Nephron (organoid): Measurements from ENCODE around the gene TPPP2.
"Not testable (repeated sequence)": the region's sequence is repeated elsewhere in the genome, so short reads cannot be mapped to it uniquely, and the experiment has no call there.

Source experiments
- H3K27ac Mint-ChIP-seq, 3 experiments: 2 replicates each; pipeline ENCODE4 v1.8.0; 2020; ENCODE audit warnings: mixed read lengths in 3 of 3, mild to moderate bottlenecking in 2 of 3, moderate library complexity in 1 of 3
- H3K27me3 Mint-ChIP-seq: 2 replicates; pipeline ENCODE4 v1.8.0; 2021; ENCODE audit warnings: low read depth, mild to moderate bottlenecking, moderate library complexity, mixed read lengths
- H3K36me3 Mint-ChIP-seq: 2 replicates; pipeline ENCODE4 v1.8.0; 2020; ENCODE audit warnings: low read depth, mixed read lengths
- H3K4me1 Mint-ChIP-seq: 2 replicates; pipeline ENCODE4 v1.8.0; 2020; ENCODE audit warnings: mixed read lengths
- H3K4me3 Mint-ChIP-seq, 3 experiments: 2 replicates each; pipeline ENCODE4 v1.8.0; 2020; ENCODE audit warnings: mild to moderate bottlenecking in 3 of 3, mixed read lengths in 3 of 3, moderate library complexity in 2 of 3
- H3K9me3 Mint-ChIP-seq: 2 replicates; pipeline ENCODE4 v1.8.0; 2020; ENCODE audit warnings: mixed read lengths
- TF ChIP-seq, protein P1 (sequence below), 3 experiments: fragments of 200-600 bp; sonication (generic); IDR thresholded peaks; one replicate each; pipeline ENCODE4 v1.5.0; 2021; ENCODE audit warnings: antibody characterized with exemption in 3 of 3; ENCODE audit not compliant: unreplicated experiment in 3 of 3

Gene TPPP2

GRCh38 chr14:21037156-21037555 lies 7.1 kb downstream of the TPPP2 start:
- H3K27me3 Mint-ChIP-seq: no peaks in the 10 kb centered on the region
- no peaks in the 10 kb centered on the region for H3K36me3 Mint-ChIP-seq
- TF ChIP-seq, protein P1, sequence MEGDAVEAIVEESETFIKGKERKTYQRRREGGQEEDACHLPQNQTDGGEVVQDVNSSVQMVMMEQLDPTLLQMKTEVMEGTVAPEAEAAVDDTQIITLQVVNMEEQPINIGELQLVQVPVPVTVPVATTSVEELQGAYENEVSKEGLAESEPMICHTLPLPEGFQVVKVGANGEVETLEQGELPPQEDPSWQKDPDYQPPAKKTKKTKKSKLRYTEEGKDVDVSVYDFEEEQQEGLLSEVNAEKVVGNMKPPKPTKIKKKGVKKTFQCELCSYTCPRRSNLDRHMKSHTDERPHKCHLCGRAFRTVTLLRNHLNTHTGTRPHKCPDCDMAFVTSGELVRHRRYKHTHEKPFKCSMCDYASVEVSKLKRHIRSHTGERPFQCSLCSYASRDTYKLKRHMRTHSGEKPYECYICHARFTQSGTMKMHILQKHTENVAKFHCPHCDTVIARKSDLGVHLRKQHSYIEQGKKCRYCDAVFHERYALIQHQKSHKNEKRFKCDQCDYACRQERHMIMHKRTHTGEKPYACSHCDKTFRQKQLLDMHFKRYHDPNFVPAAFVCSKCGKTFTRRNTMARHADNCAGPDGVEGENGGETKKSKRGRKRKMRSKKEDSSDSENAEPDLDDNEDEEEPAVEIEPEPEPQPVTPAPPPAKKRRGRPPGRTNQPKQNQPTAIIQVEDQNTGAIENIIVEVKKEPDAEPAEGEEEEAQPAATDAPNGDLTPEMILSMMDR (IDR thresholded peaks at IDR 0.05; ENCODE audit: unreplicated experiment in 3 of 3): no peak
- H3K9me3 Mint-ChIP-seq: no peaks in the 10 kb centered on the region
- peaks cover 52% of the 10 kb centered on the region for H3K4me1 Mint-ChIP-seq
- peak overlapping the region in 1 of 3 experiments; percentile 10 for H3K27ac Mint-ChIP-seq
- H3K4me3 Mint-ChIP-seq: no peak overlapping the region

DNA sequence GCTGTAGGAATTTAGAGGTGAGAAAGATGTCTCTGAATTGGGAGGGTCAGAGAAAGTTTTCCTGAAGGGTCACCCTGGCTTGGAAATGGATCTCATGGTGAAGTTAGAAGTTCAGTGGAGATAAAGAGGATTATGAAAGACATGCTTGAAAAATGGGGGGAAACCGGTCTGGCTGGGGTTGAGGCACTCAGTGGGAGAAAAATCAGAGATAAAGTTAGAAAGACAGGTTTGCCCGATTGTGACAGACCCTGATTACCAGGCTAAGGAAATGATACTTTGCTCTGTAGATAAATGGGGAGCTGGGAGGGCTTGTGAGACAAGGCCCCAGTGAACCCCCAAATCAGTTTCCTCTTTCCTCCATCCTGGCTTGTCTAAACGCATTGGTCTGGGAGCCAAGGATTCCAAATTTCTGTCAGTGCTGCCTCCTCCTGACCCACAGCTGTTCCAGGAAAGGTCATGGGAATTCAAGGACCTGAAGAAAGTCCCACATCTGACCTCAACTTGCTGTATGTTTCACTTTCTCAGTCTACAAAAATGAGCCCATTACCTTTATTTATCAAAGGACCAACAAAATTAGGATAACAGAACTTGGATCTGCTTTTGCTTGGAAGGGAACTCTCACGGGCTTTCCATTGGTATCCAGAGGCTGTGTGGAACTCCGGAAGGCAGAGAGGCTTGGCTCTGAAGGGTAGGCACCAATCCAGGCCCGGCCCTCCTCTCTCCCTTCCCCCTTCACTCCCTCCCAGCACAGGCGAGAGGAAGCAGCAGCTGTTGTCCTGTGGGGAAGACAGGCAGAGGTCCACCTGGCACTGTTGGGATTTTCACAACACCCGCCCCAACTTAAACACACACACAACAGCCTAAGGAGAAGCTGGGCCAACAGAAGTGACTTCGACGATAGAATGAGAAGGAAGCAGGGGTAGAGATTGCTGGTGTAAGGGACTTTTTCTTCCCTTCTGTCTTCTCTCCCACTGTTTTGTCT lies 8.7 kb downstream of the TPPP2 start:
- TF ChIP-seq, protein P1 (IDR thresholded peaks at IDR 0.05; ENCODE audit: unreplicated experiment in 3 of 3): no peak
- Mint-ChIP-seq H3K27ac (peak overlapping the region; percentile 89 to 99 (median 94)), H3K4me1 (peaks cover 51% of the 10 kb centered on the region), H3K4me3 (peak overlapping the region in 2 of 3 experiments; percentile 67), H3K36me3 (no peaks in the 10 kb centered on the region), H3K27me3 (no peaks in the 10 kb centered on the region), H3K9me3 (no peaks in the 10 kb centered on the region)

- Mint-ChIP-seq H3K36me3 (no peaks in the 10 kb centered on the region), H3K27me3 (no peaks in the 10 kb centered on the region), H3K27ac (peak overlapping the region; percentile 89 to 99 (median 94)), H3K4me3 (peak overlapping the region in 2 of 3 experiments; percentile 67), H3K9me3 (no peaks in the 10 kb centered on the region), H3K4me1 (peaks cover 58% of the 10 kb centered on the region)
- TF ChIP-seq, protein P1 (IDR thresholded peaks at IDR 0.05; ENCODE audit: unreplicated experiment in 3 of 3): peak; percentile 73 to 80 (median 76)
These were observed 9.8 kb downstream of the TPPP2 start for GRCh38 chr14:21039585-21040369.

- TF ChIP-seq, protein P1 (IDR thresholded peaks at IDR 0.05; ENCODE audit: unreplicated experiment in 3 of 3): peak in 1 of 3 experiments; percentile 17
- peak overlapping the region in 2 of 3 experiments; percentile 11 to 35 for H3K4me3 Mint-ChIP-seq
- H3K36me3 Mint-ChIP-seq: no peaks in the 10 kb centered on the region
- H3K27ac Mint-ChIP-seq: peak overlapping the region; percentile 89 to 99 (median 94)
- H3K27me3 Mint-ChIP-seq: no peaks in the 10 kb centered on the region
- no peaks in the 10 kb centered on the region for H3K9me3 Mint-ChIP-seq
- peaks cover 62% of the 10 kb centered on the region for H3K4me1 Mint-ChIP-seq
These were observed 10.4 kb downstream of the TPPP2 start for GRCh38 chr14:21040370-21040925.

DNA sequence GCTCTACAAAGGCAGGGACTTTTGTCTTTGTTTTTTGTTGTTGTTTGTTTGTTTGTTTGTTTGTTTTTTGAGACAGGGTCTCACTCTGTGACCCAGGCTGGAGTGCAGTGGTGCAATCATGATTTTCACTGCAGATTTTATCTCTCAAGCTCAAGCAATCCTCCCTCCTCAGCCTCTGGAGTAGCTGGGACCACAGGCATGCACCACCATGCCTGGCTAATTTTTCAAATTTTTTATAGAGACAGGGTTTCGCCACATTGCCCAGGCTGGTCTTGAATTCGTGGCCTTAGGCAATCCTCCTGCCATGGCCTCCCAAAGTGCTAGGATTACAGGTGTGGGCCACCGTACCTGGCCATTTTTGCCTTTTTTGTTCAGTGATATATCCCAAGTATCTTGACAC lies 10.9 kb downstream of the TPPP2 start:
- H3K36me3 Mint-ChIP-seq, H3K9me3 Mint-ChIP-seq, H3K27me3 Mint-ChIP-seq, H3K4me3 Mint-ChIP-seq: not testable (repeated sequence)
- Mint-ChIP-seq H3K4me1 (peaks cover 62% of the 10 kb centered on the region), H3K27ac (peak overlapping the region in 1 of 3 experiments; percentile 66)
